K562 (cell line): ENCODE data around the gene NOL4L. TPM values are rescaled to one million over a fixed set of nuclear protein-coding genes. Genes with fewer than 3 reads are reported as not detected.
A peak's percentile ranks its signal among the peaks of the same experiment; 100 is the strongest.

Source experiments
- ATAC-seq: fragments of 200-7000 bp; cut with Tn5 transposase; 3 replicates; pipeline ENCODE4 v1.9.1; 2020; ENCODE audit warnings: moderate library complexity
- BruUV-seq: library from RNA; stranded (reverse); fragments of 400-500 nt; replicated peaks from 2 replicates; lab custom pipeline; 2021; lab: Mats Ljungman, UMichigan
- CTCF ChIA-PET: fragments of 300-600 bp; formaldehyde crosslinking; extraction: SDS; loops from one replicate; lab custom pipeline; 2021; ENCODE audit warnings: low intra/inter-chr PET ratio; lab: Yijun Ruan, JAX
- POLR2A ChIA-PET: fragments of 300-600, 350-650 bp; sonication (Branson Sonifier 250); formaldehyde crosslinking; extraction: SDS; loops from one replicate; lab custom pipeline; 2021; ENCODE audit warnings: antibody characterized with exemption, inconsistent platforms; lab: Yijun Ruan, JAX
- DNase-seq, 4 experiments: peaks; one replicate each; pipeline versions ENCODE4 v3.0.0 to v3.0.0-alpha.2; 2011 to 2018; ENCODE audit warnings: low spot score in 3 of 4, mixed read lengths in 3 of 4; ENCODE audit errors: extremely low read depth in 1 of 4
- FAIRE-seq: peaks from 2 replicates; lab custom pipeline; 2011; peaks lifted over from hg19 to GRCh38; lab: Jason Lieb, UNC
- H2AFZ ChIP-seq: 2 replicates; pipeline ENCODE4 v1.6.0; 2011; ENCODE audit warnings: low read depth, low read length, control low read depth, inconsistent platforms
- H3K27ac ChIP-seq: fragments of 200-600 bp; 3 replicates; pipeline ENCODE4 v1.8.0; 2011; ENCODE audit warnings: low read depth, mild to moderate bottlenecking, control low read depth, inconsistent platforms, low read length, moderate library complexity, mixed read lengths; ENCODE audit errors: extremely low read depth
- H3K27me3 ChIP-seq, 2 experiments: fragments of 300-600 bp in 1 of 2; 2 replicates in 1 of 2; 3 replicates in 1 of 2; pipeline versions ENCODE4 v1.6.0 to v1.8.0; 2011; ENCODE audit warnings: inconsistent platforms in 2 of 2, low read length in 2 of 2, mild to moderate bottlenecking in 1 of 2, mixed read lengths in 1 of 2, moderate library complexity in 1 of 2; ENCODE audit not compliant: control insufficient read depth in 2 of 2, insufficient read depth in 2 of 2
- H3K36me3 ChIP-seq: fragments of 300-600 bp; 3 replicates; pipeline ENCODE4 v1.8.0; 2011; ENCODE audit warnings: mild to moderate bottlenecking, low read length, inconsistent platforms; ENCODE audit not compliant: control insufficient read depth, insufficient read depth
- H3K4me1 ChIP-seq, 2 experiments: fragments of 200-600 bp in 1 of 2; replicated peaks in 1 of 2; 2 replicates in 1 of 2; 3 replicates in 1 of 2; pipeline versions ENCODE4 v1.5.1 to v1.8.0; 2011; ENCODE audit warnings: inconsistent platforms in 2 of 2, low read length in 2 of 2, mild to moderate bottlenecking in 1 of 2, mixed read lengths in 1 of 2, moderate library complexity in 1 of 2; ENCODE audit not compliant: control insufficient read depth in 2 of 2, insufficient read depth in 2 of 2
- H3K4me2 ChIP-seq: 2 replicates; pipeline ENCODE4 v1.6.1; 2011; ENCODE audit warnings: low read length, control low read depth, inconsistent platforms, mixed read lengths; ENCODE audit not compliant: insufficient read depth
- H3K4me3 ChIP-seq: fragments of 200-600 bp; sonication (generic), shearing (Covaris generic); 2 replicates; pipeline ENCODE4 v1.5.1; 2016; ENCODE audit warnings: control low read depth, inconsistent platforms
- H3K79me2 ChIP-seq: fragments of 200-600 bp; 3 replicates; pipeline ENCODE4 v1.8.0; 2011; ENCODE audit warnings: low read length, inconsistent platforms; ENCODE audit not compliant: control insufficient read depth, insufficient read depth
- H3K9ac ChIP-seq, 2 experiments: 2 replicates each; pipeline versions ENCODE4 v1.6.0 to v1.6.1; 2011; ENCODE audit warnings: low read depth in 2 of 2, low read length in 2 of 2, control low read depth in 1 of 2, inconsistent platforms in 1 of 2, mild to moderate bottlenecking in 1 of 2, mixed read lengths in 1 of 2; ENCODE audit not compliant: insufficient read depth in 1 of 2
- H3K9me1 ChIP-seq: one replicate; pipeline ENCODE4 v1.6.0; 2011; ENCODE audit warnings: inconsistent platforms, mild to moderate bottlenecking, low read length, moderate library complexity; ENCODE audit not compliant: control insufficient read depth, insufficient read depth
- H3K9me3 ChIP-seq: replicated peaks from 2 replicates; pipeline ENCODE4 v1.5.1; 2011; ENCODE audit warnings: low read depth, low read length, inconsistent platforms; ENCODE audit not compliant: control insufficient read depth, insufficient read depth
- H4K20me1 ChIP-seq: replicated peaks from 2 replicates; pipeline ENCODE4 v1.6.1; 2011; ENCODE audit warnings: low read length, inconsistent platforms, mixed read lengths; ENCODE audit not compliant: control insufficient read depth, insufficient read depth
- ARID4B ChIP-seq: sonication (generic); formaldehyde crosslinking; IDR thresholded peaks from 2 replicates; pipeline ENCODE4 v1.8.0; 2022; ENCODE audit warnings: mild to moderate bottlenecking, missing genetic modification reagents
- ESRRA ChIP-seq: fragments of 450-650 bp; IDR thresholded peaks from 2 replicates; pipeline ENCODE4 v1.6.1; 2014; ENCODE audit warnings: low read depth, mild to moderate bottlenecking, moderate library complexity, borderline replicate concordance
- MEIS2 ChIP-seq: fragments of 450-650 bp; IDR thresholded peaks from 2 replicates; pipeline ENCODE4 v1.6.1; 2014; ENCODE audit warnings: mild to moderate bottlenecking; ENCODE audit not compliant: partially characterized antibody
- NCOA1 ChIP-seq: fragments of 450-650 bp; IDR thresholded peaks from 2 replicates; pipeline ENCODE4 v1.6.1; 2016; ENCODE audit warnings: low read depth
- POLR2AphosphoS5 ChIP-seq: IDR thresholded peaks from 2 replicates; pipeline ENCODE4 v1.6.1; 2011; ENCODE audit warnings: mild to moderate bottlenecking, low read depth, low read length, moderate library complexity; ENCODE audit not compliant: control insufficient read depth, insufficient read depth
- ZBTB7A ChIP-seq: IDR thresholded peaks from 2 replicates; pipeline ENCODE4 v1.6.1; 2011; ENCODE audit warnings: low read depth, mild to moderate bottlenecking, low read length, moderate library complexity, borderline replicate concordance; ENCODE audit not compliant: control insufficient read depth
- ZKSCAN1 ChIP-seq: fragments of 150-350 bp; IDR thresholded peaks from 2 replicates; pipeline ENCODE4 v1.6.1; 2016; ENCODE audit warnings: low read depth, low read length
- ZNF316 ChIP-seq: fragments of 450-650 bp; IDR thresholded peaks from 2 replicates; pipeline ENCODE4 v1.6.1; 2016
- ZNF551 ChIP-seq: fragments of 250-450 bp; sonication (Bioruptor Pico); IDR thresholded peaks from 2 replicates; pipeline ENCODE4 v1.5.0; 2021; ENCODE audit warnings: mild to moderate bottlenecking, moderate library complexity
- ZSCAN32 ChIP-seq: fragments of 450-650 bp; formaldehyde crosslinking; IDR thresholded peaks from 2 replicates; pipeline ENCODE4 v1.4.0; 2020; ENCODE audit warnings: mild to moderate bottlenecking, moderate library complexity
- WGBS: fragments of 100-300 bp; shearing (Covaris generic); methylation state at CpG from one replicate; pipeline ENCODE4 v1.1.6; 2016; ENCODE audit warnings: low coverage, mixed read lengths; ENCODE audit not compliant: insufficient coverage; ENCODE audit errors: missing lambda C conversion rate; 5-methylcytosine and 5-hydroxymethylcytosine counted together
- in situ Hi-C: fragments of 300-500 bp; cut with MboI; formaldehyde crosslinking; loops from 4 replicates; pipeline ENCODE4 v1.15.0; 2018; ENCODE audit warnings: inconsistent platforms, mixed read lengths
- intact Hi-C: fragments of 100-400 bp; cut with micrococcal nuclease; formaldehyde crosslinking; loops from 2 replicates; pipeline ENCODE4 v1.14.2; 2022
- polyA plus RNA-seq, 8 experiments: library from polyadenylated mRNA; depleted of rRNA in 4 of 8; stranded (reverse) in 5 of 8; unstranded in 3 of 8; fragments of >200 nt; fragmentation: Nextera tagmentation in 2 of 8; fragmentation: Illumina TruSeq in 1 of 8; extraction: Ambion mirVana in 2 of 8; extraction: Trizol in 1 of 8; gene quantifications; 2 replicates each; pipeline versions ENCODE4 v1.2.1 to v1.2.3, GENCODE V29; 2011 to 2014; ENCODE audit warnings: inconsistent platforms in 1 of 8, missing spikeins in 1 of 8
- total RNA-seq, 7 experiments: library from RNA; depleted of rRNA in 6 of 7; stranded (reverse); fragments of >200 nt in 6 of 7; fragmentation: Illumina TruSeq in 2 of 7; extraction: Trizol in 2 of 7; gene quantifications; 2 replicates each; pipeline versions ENCODE4 v1.2.1 to v1.2.3, GENCODE V29; 2011 to 2021; ENCODE audit warnings: low replicate concordance in 1 of 7

Gene NOL4L
- total and polyA plus RNA-seq, 9 of the 15 experiments (the other 6 are each of a cell fraction or from before 2014, with no cell fraction given) = 5.1 to 36.2 (median 13.6) TPM

- Histone ChIP-seq H3K4me1 (peaks cover 31 to 45% of the 10 kb centered on the region in 2 experiments), H3K27me3 (no peaks in the 10 kb centered on the region), H3K9me1 (peaks cover 4% of the 10 kb centered on the region), H3K4me3 (no peak overlapping the region), H2AFZ (no peak overlapping the region), H3K4me2 (no peak overlapping the region), H3K9ac (peak overlapping the region in 1 of 2 experiments; percentile 84; a peak in 1 of 4 replicates), H4K20me1 (peaks cover 4% of the 10 kb centered on the region; the same call in 1 of the 2 replicates), H3K79me2 (peaks cover 26% of the 10 kb centered on the region), H3K9me3 (no peaks in the 10 kb centered on the region), H3K36me3 (no peaks in the 10 kb centered on the region), H3K27ac (no peak overlapping the region)
- 64% methylated on average over 8 of the region's 8 CpGs for WGBS
- BruUV-seq = no TSS peak
- intact Hi-C loops = no loop called here
- no peak for ATAC-seq
- ChIA-PET POLR2A (interaction anchor here (0.5 to 1.7 kb wide), 5 partner anchors 9 to 48 kb away, joined by 3 to 6 read pairs (median 3); no protein-coding TSS in a partner anchor), CTCF (no interaction called here)
- DNase-seq = no peak
- TF ChIP-seq POLR2AphosphoS5 (0 out of 2 replicates have a peak, but pooled peaks have one; percentile 12), MEIS2 (no peak), ZSCAN32 (CRISPR knock-in tag) (no peak), ZKSCAN1 (peak; percentile 94), NCOA1 (no peak), ARID4B (CRISPR knock-in tag) (no peak), ZBTB7A (peak; percentile 7; the same call in 1 of the 2 replicates), ESRRA (peak; percentile 65; the same call in 1 of the 2 replicates), ZNF551 (no peak), ZNF316 (no peak)
- peak; percentile 6 for FAIRE-seq
- in situ Hi-C loops = no loop called here
Observed at GRCh38 chr20:32586291-32586690, 1.2 kb upstream of the NOL4L start.
